ENCODE measurements around the gene CCDC117.
"Not testable (repeated sequence)": the region's sequence is repeated elsewhere in the genome, so short reads cannot be mapped to it uniquely, and the experiment has no call there.

The CCDC117 gene

GRCh38 chr22:28772633-28773460, at the start of gene CCDC117:
Gene CCDC117 (plus strand): TSS chr22:28772695. CDS start chr22:28772850, 155 bp downstream.
- H3K36me3 Mint-ChIP-seq (ENCODE audit: low read depth): peaks cover 21% of the 10 kb centered on the region
- peak within 1 kb of the TSS; percentile 99 for H3K27ac Mint-ChIP-seq
- H3K4me1 Mint-ChIP-seq (ENCODE audit: low read depth): peaks cover 18% of the 10 kb centered on the region
- peaks cover 2% of the 10 kb centered on the region for H3K27me3 Mint-ChIP-seq (ENCODE audit: low read depth)
- peaks cover 9% of the 10 kb centered on the region for H3K9me3 Mint-ChIP-seq
- H3K4me3 Mint-ChIP-seq: peak within 1 kb of the TSS; percentile 99

- H3K36me3 Mint-ChIP-seq (ENCODE audit: low read depth): peaks cover 41% of the 10 kb centered on the region
- no peaks in the 10 kb centered on the region for H3K9me3 Mint-ChIP-seq
- peaks cover 2% of the 10 kb centered on the region for H3K4me1 Mint-ChIP-seq (ENCODE audit: low read depth)
- no peak overlapping the region for H3K4me3 Mint-ChIP-seq
- no peak overlapping the region for H3K27ac Mint-ChIP-seq
- no peaks in the 10 kb centered on the region for H3K27me3 Mint-ChIP-seq (ENCODE audit: low read depth)
Observed at GRCh38 chr22:28728002-28728401, 44.5 kb upstream of the CCDC117 start.

- no peak overlapping the region for H3K4me3 Mint-ChIP-seq
- peaks cover 43% of the 10 kb centered on the region for H3K36me3 Mint-ChIP-seq (ENCODE audit: low read depth)
- H3K27me3 Mint-ChIP-seq (ENCODE audit: low read depth): no peaks in the 10 kb centered on the region
- peaks cover 2% of the 10 kb centered on the region for H3K4me1 Mint-ChIP-seq (ENCODE audit: low read depth)
- H3K27ac Mint-ChIP-seq: no peak overlapping the region
- no peaks in the 10 kb centered on the region for H3K9me3 Mint-ChIP-seq
Observed at GRCh38 chr22:28728621-28729313, 43.7 kb upstream of the CCDC117 start.

GRCh38 chr22:28730179-28730578, 42.3 kb upstream of the CCDC117 start:
- Mint-ChIP-seq H3K4me3 (no peak overlapping the region), H3K4me1 (ENCODE audit: low read depth) (peaks cover 3% of the 10 kb centered on the region), H3K9me3 (no peaks in the 10 kb centered on the region), H3K36me3 (ENCODE audit: low read depth) (peaks cover 39% of the 10 kb centered on the region), H3K27ac (no peak overlapping the region), H3K27me3 (ENCODE audit: low read depth) (no peaks in the 10 kb centered on the region)

GRCh38 chr22:28734393-28734792, 38.1 kb upstream of the CCDC117 start:
- Mint-ChIP-seq H3K27ac (no peak overlapping the region), H3K36me3 (ENCODE audit: low read depth) (peaks cover 31% of the 10 kb centered on the region), H3K4me3 (no peak overlapping the region), H3K27me3 (ENCODE audit: low read depth) (no peaks in the 10 kb centered on the region), H3K4me1 (ENCODE audit: low read depth) (peaks cover 13% of the 10 kb centered on the region), H3K9me3 (no peaks in the 10 kb centered on the region)

- Mint-ChIP-seq H3K4me3 (no peak overlapping the region), H3K27ac (no peak overlapping the region), H3K36me3 (ENCODE audit: low read depth) (peaks cover 29% of the 10 kb centered on the region), H3K4me1 (ENCODE audit: low read depth) (peaks cover 22% of the 10 kb centered on the region), H3K9me3 (no peaks in the 10 kb centered on the region), H3K27me3 (ENCODE audit: low read depth) (no peaks in the 10 kb centered on the region)
Observed at GRCh38 chr22:28736301-28737155, 36.0 kb upstream of the CCDC117 start.

GRCh38 chr22:28737701-28738100, 34.8 kb upstream of the CCDC117 start:
- no peaks in the 10 kb centered on the region for H3K27me3 Mint-ChIP-seq (ENCODE audit: low read depth)
- peaks cover 29% of the 10 kb centered on the region for H3K36me3 Mint-ChIP-seq (ENCODE audit: low read depth)
- no peak overlapping the region for H3K27ac Mint-ChIP-seq
- no peak overlapping the region for H3K4me3 Mint-ChIP-seq
- H3K9me3 Mint-ChIP-seq: no peaks in the 10 kb centered on the region
- H3K4me1 Mint-ChIP-seq (ENCODE audit: low read depth): peaks cover 29% of the 10 kb centered on the region

- not testable (repeated sequence) for H3K9me3 Mint-ChIP-seq; H3K27me3 Mint-ChIP-seq (ENCODE audit: low read depth); H3K27ac Mint-ChIP-seq
- peaks cover 26% of the 10 kb centered on the region for H3K36me3 Mint-ChIP-seq (ENCODE audit: low read depth)
- peaks cover 40% of the 10 kb centered on the region for H3K4me1 Mint-ChIP-seq (ENCODE audit: low read depth)
- peak overlapping the region; percentile 26 for H3K4me3 Mint-ChIP-seq
Observed at GRCh38 chr22:28738876-28739275, 33.6 kb upstream of the CCDC117 start.

- H3K9me3 Mint-ChIP-seq: no peaks in the 10 kb centered on the region
Observed at GRCh38 chr22:28741200-28741784, 31.2 kb upstream of the CCDC117 start.

GRCh38 chr22:28741785-28742561, 30.5 kb upstream of the CCDC117 start, which contains the start of the genes CHEK2 and HSCB:
Gene CHEK2 (minus strand): TSS chr22:28741820. CDS start chr22:28734721, 7,099 bp downstream.
Gene HSCB (plus strand): TSS chr22:28742039. CDS start chr22:28742096, 57 bp downstream.
- Mint-ChIP-seq H3K27ac (peak within 1 kb of the TSS; percentile 90), H3K36me3 (ENCODE audit: low read depth) (peaks cover 31% of the 10 kb centered on the region), H3K4me3 (peak within 1 kb of the TSS; percentile 93), H3K9me3 (no peaks in the 10 kb centered on the region), H3K27me3 (ENCODE audit: low read depth) (no peaks in the 10 kb centered on the region), H3K4me1 (ENCODE audit: low read depth) (peaks cover 40% of the 10 kb centered on the region)

More at GRCh38 chr22:28741200-28741784, 31.2 kb upstream of the CCDC117 start:
- no peaks in the 10 kb centered on the region for H3K27me3 Mint-ChIP-seq (ENCODE audit: low read depth)
- peaks cover 30% of the 10 kb centered on the region for H3K36me3 Mint-ChIP-seq (ENCODE audit: low read depth)
- H3K27ac Mint-ChIP-seq: peak overlapping the region; percentile 90
- peaks cover 43% of the 10 kb centered on the region for H3K4me1 Mint-ChIP-seq (ENCODE audit: low read depth)
- peak overlapping the region; percentile 93 for H3K4me3 Mint-ChIP-seq

GRCh38 chr22:28742562-28742962, 29.9 kb upstream of the CCDC117 start:
- Mint-ChIP-seq H3K36me3 (ENCODE audit: low read depth) (peaks cover 31% of the 10 kb centered on the region), H3K4me3 (peak overlapping the region; percentile 93), H3K27ac (peak overlapping the region; percentile 90), H3K9me3 (no peaks in the 10 kb centered on the region), H3K27me3 (ENCODE audit: low read depth) (no peaks in the 10 kb centered on the region), H3K4me1 (ENCODE audit: low read depth) (peaks cover 40% of the 10 kb centered on the region)

GRCh38 chr22:28743852-28744251, 28.6 kb upstream of the CCDC117 start:
- peaks cover 35% of the 10 kb centered on the region for H3K4me1 Mint-ChIP-seq (ENCODE audit: low read depth)
- no peaks in the 10 kb centered on the region for H3K27me3 Mint-ChIP-seq (ENCODE audit: low read depth)
- peak overlapping the region; percentile 90 for H3K27ac Mint-ChIP-seq
- peak overlapping the region; percentile 93 for H3K4me3 Mint-ChIP-seq
- no peaks in the 10 kb centered on the region for H3K9me3 Mint-ChIP-seq
- H3K36me3 Mint-ChIP-seq (ENCODE audit: low read depth): peaks cover 27% of the 10 kb centered on the region

GRCh38 chr22:28750471-28750881, 22.0 kb upstream of the CCDC117 start:
- Mint-ChIP-seq H3K4me1 (ENCODE audit: low read depth) (peaks cover 8% of the 10 kb centered on the region), H3K27me3 (ENCODE audit: low read depth) (no peaks in the 10 kb centered on the region), H3K27ac (no peak overlapping the region), H3K36me3 (ENCODE audit: low read depth) (peaks cover 22% of the 10 kb centered on the region), H3K4me3 (no peak overlapping the region), H3K9me3 (no peaks in the 10 kb centered on the region)

Measured in T-helper 1 cell treated with Interleukin-12 subunit alpha and Interleukin-12 subunit beta and Interleukin-4 antibody, amounts not matched to agents 30 μg/mL and 1 μg/mL, for 36 hours (primary cell).